ENCODE data around the gene UNC45B. TPM values are rescaled to one million over a fixed set of nuclear protein-coding genes. Genes with fewer than 3 reads are reported as not detected.

The UNC45B gene
- total RNA-seq, 2 donors from 2014 or later = 0.96 TPM; not detected in 1

GRCh38 chr17:35161281-35161761 is 13.7 kb downstream of the UNC45B start:
- TF ChIP-seq POLR2AphosphoS5 (IDR thresholded peaks at IDR 0.05) (no peak), CTCF (IDR thresholded peaks at IDR 0.05) (no peak), POLR2A (IDR thresholded peaks at IDR 0.05) (no peak)
- H3K4me3 ChIP-seq = no peak overlapping the region
- H3K36me3 ChIP-seq = no peaks in the 10 kb centered on the region
- no peaks in the 10 kb centered on the region for H3K9me3 ChIP-seq
- intact Hi-C loops (cut with DNase I) = no loop called here
- H3K4me1 ChIP-seq (replicated peaks) = no peaks in the 10 kb centered on the region
- 56% methylated on average over 3 of the region's 3 CpGs for WGBS
- DNase-seq (ENCODE audit: low spot score) = no peak
- no peak overlapping the region for H3K27ac ChIP-seq
- H3K27me3 ChIP-seq (replicated peaks; ENCODE audit: insufficient read depth) = no peaks in the 10 kb centered on the region

- no peaks in the 10 kb centered on the region for H3K36me3 ChIP-seq
- intact Hi-C loops (cut with DNase I) = no loop called here
- DNase-seq (ENCODE audit: low spot score) = no peak
- no peaks in the 10 kb centered on the region for H3K27me3 ChIP-seq (replicated peaks; ENCODE audit: insufficient read depth)
- no peaks in the 10 kb centered on the region for H3K4me1 ChIP-seq (replicated peaks)
- no peak overlapping the region for H3K4me3 ChIP-seq
- H3K27ac ChIP-seq = no peak overlapping the region
- whole genome bisulfite sequencing = 81% methylated on average over 4 of the region's 4 CpGs
- H3K9me3 ChIP-seq = no peaks in the 10 kb centered on the region
- no peak for TF ChIP-seq POLR2A (IDR thresholded peaks at IDR 0.05)
- no peak for TF ChIP-seq POLR2AphosphoS5 (IDR thresholded peaks at IDR 0.05)
- TF ChIP-seq CTCF (IDR thresholded peaks at IDR 0.05) = no peak
Observed at GRCh38 chr17:35162755-35163154, 15.1 kb downstream of the UNC45B start.

- 94% methylated on average over 7 of the region's 7 CpGs for WGBS
Observed at GRCh38 chr17:35163886-35164285, 16.3 kb downstream of the UNC45B start.

GRCh38 chr17:35164716-35165115 is 17.1 kb downstream of the UNC45B start:
- no peak for DNase-seq (ENCODE audit: low spot score)
- Histone ChIP-seq H3K9me3 (no peaks in the 10 kb centered on the region), H3K4me1 (replicated peaks) (no peaks in the 10 kb centered on the region), H3K36me3 (no peaks in the 10 kb centered on the region), H3K27ac (no peak overlapping the region), H3K27me3 (replicated peaks; ENCODE audit: insufficient read depth) (no peaks in the 10 kb centered on the region), H3K4me3 (no peak overlapping the region)
- no peak for TF ChIP-seq POLR2AphosphoS5 (IDR thresholded peaks at IDR 0.05)
- TF ChIP-seq CTCF (IDR thresholded peaks at IDR 0.05) = no peak
- TF ChIP-seq POLR2A (IDR thresholded peaks at IDR 0.05) = no peak
- intact Hi-C loops (cut with DNase I) = no loop called here
- WGBS = 69% methylated on average over 5 of the region's 5 CpGs

More at GRCh38 chr17:35163886-35164285, 16.3 kb downstream of the UNC45B start:
- H3K4me3 ChIP-seq = no peak overlapping the region
- TF ChIP-seq POLR2A (IDR thresholded peaks at IDR 0.05) (no peak), POLR2AphosphoS5 (IDR thresholded peaks at IDR 0.05) (no peak), CTCF (IDR thresholded peaks at IDR 0.05) (no peak)
- H3K4me1 ChIP-seq (replicated peaks) = no peaks in the 10 kb centered on the region
- no peaks in the 10 kb centered on the region for H3K9me3 ChIP-seq
- DNase-seq (ENCODE audit: low spot score) = no peak
- H3K36me3 ChIP-seq = no peaks in the 10 kb centered on the region
- H3K27me3 ChIP-seq (replicated peaks; ENCODE audit: insufficient read depth) = no peaks in the 10 kb centered on the region
- intact Hi-C loops (cut with DNase I) = no loop called here
- no peak overlapping the region for H3K27ac ChIP-seq

GRCh38 chr17:35166526-35166925 is 18.9 kb downstream of the UNC45B start:
- TF ChIP-seq CTCF (IDR thresholded peaks at IDR 0.05) (no peak), POLR2AphosphoS5 (IDR thresholded peaks at IDR 0.05) (no peak), POLR2A (IDR thresholded peaks at IDR 0.05) (no peak)
- H3K36me3 ChIP-seq = no peaks in the 10 kb centered on the region
- intact Hi-C loops (cut with DNase I) = no loop called here
- DNase-seq (ENCODE audit: low spot score) = no peak
- no peaks in the 10 kb centered on the region for H3K4me1 ChIP-seq (replicated peaks)
- no peak overlapping the region for H3K4me3 ChIP-seq
- no peaks in the 10 kb centered on the region for H3K9me3 ChIP-seq
- 42% methylated on average over 5 of the region's 5 CpGs for WGBS
- no peak overlapping the region for H3K27ac ChIP-seq
- H3K27me3 ChIP-seq (replicated peaks; ENCODE audit: insufficient read depth) = no peaks in the 10 kb centered on the region
